ENCODE measurements around the gene PPM1L. TPM values are rescaled to one million over a fixed set of nuclear protein-coding genes. Genes with fewer than 3 reads are reported as not detected.
A peak's percentile ranks its signal among the peaks of the same experiment; 100 is the strongest.

Gene PPM1L
- total RNA-seq, 1 experiment from 2014 or later: 7.3 TPM

GRCh38 chr3:160784853-160785252 lies 28.8 kb downstream of the PPM1L start:
- Histone ChIP-seq H3K18ac (ENCODE audit: insufficient read length, low read depth, low read length) (no peak overlapping the region), H3K4me2 (ENCODE audit: insufficient read depth, insufficient read length, low read length) (no peak overlapping the region), H3K9ac (ENCODE audit: extremely low read depth, insufficient read length, low read length) (no peak overlapping the region), H3K56ac (ENCODE audit: insufficient read length, low read depth, low read length) (no peak overlapping the region), H3K23ac (ENCODE audit: insufficient read length, low read depth, low read length) (no peak overlapping the region), H2AFZ (ENCODE audit: low read length) (no peak overlapping the region), H3K23me2 (ENCODE audit: insufficient read length, low read depth, low read length, poor library complexity, severe bottlenecking) (no peaks in the 10 kb centered on the region), H2BK20ac (ENCODE audit: low read depth, low read length, poor library complexity, severe bottlenecking) (no peak overlapping the region), H3K14ac (ENCODE audit: insufficient read depth, low read length) (no peak overlapping the region), H3T11ph (ENCODE audit: low read length) (no peak overlapping the region), H2BK5ac (ENCODE audit: insufficient read length, low read length) (no peak overlapping the region), H4K5ac (ENCODE audit: insufficient read length, low read depth, low read length) (no peak overlapping the region), H3K27me3 (ENCODE audit: insufficient read depth, low read length) (no peaks in the 10 kb centered on the region), H3K79me2 (ENCODE audit: insufficient read depth, low read length) (no peaks in the 10 kb centered on the region), H4K8ac (replicated peaks; ENCODE audit: insufficient read length, low read depth, low read length) (no peak overlapping the region), H2BK12ac (ENCODE audit: insufficient read length, low read depth, low read length) (no peak overlapping the region), H3K4me1 (ENCODE audit: insufficient read depth, low read length) (no peaks in the 10 kb centered on the region; the same call in 1 of the 2 replicates), H2AK5ac (ENCODE audit: insufficient read length, low read length) (no peak overlapping the region), H3K27ac (ENCODE audit: insufficient read length, low read depth, low read length) (no peak overlapping the region), H3K9me3 (ENCODE audit: control insufficient read depth, low read depth, low read length) (no peaks in the 10 kb centered on the region), H4K20me1 (ENCODE audit: control insufficient read depth, insufficient read depth, insufficient read length) (no peaks in the 10 kb centered on the region), H3K4ac (ENCODE audit: low read depth, low read length) (no peak overlapping the region), H2BK15ac (ENCODE audit: low read depth, low read length) (no peak overlapping the region), H3K79me1 (ENCODE audit: insufficient read depth, low read depth, low read length, poor library complexity, severe bottlenecking) (no peaks in the 10 kb centered on the region), H2BK120ac (ENCODE audit: low read depth, low read length, poor library complexity, severe bottlenecking) (no peak overlapping the region), H4K91ac (ENCODE audit: insufficient read length, low read depth, low read length) (no peak overlapping the region)
- Mint-ChIP-seq H3K27ac (peak overlapping the region; percentile 18 to 90 (median 54); a peak in 5 of 7 replicates), H3K4me1 (peaks cover 18 to 22% of the 10 kb centered on the region in 2 experiments), H3K9me3 (peaks cover 11 to 19% of the 10 kb centered on the region in 2 experiments; a peak in 4 of 5 replicates), H3K27me3 (ENCODE audit: low read depth) (no peaks in the 10 kb centered on the region), H3K36me3 (ENCODE audit: insufficient read depth in 1 of 3, low read depth in 3 of 3) (peaks cover 8 to 20% (median 8%) of the 10 kb centered on the region in 3 experiments; a peak in 6 of 7 replicates), H3K4me3 (no peak overlapping the region; a peak in 1 of 5 replicates)
- no peak for DNase-seq
- no peak for TF ChIP-seq CTCF (conservative IDR thresholded peaks at IDR 0.05)
